ENCODE measurements around the gene RTRAF. TPM values are rescaled to one million over a fixed set of nuclear protein-coding genes. Genes with fewer than 3 reads are reported as not detected.

The RTRAF gene
- total and polyA plus RNA-seq, 7 experiments from 2014 or later, result 112 to 206 (median 124) TPM

- Histone ChIP-seq H3K27ac (ENCODE audit: low read depth, low read length) (no peak overlapping the region), H3K4me1 (ENCODE audit: control insufficient read depth in 2 of 2, insufficient read depth in 2 of 2, low read length in 2 of 2) (no peaks in the 10 kb centered on the region), H3K36me3 (ENCODE audit: control insufficient read depth in 2 of 3, insufficient read depth in 3 of 3, low read length in 3 of 3) (no peaks in the 10 kb centered on the region), H3K9me3 (ENCODE audit: control insufficient read depth in 2 of 3, low read length in 3 of 3) (no peaks in the 10 kb centered on the region), H3K4me3 (ENCODE audit: low read length) (no peak overlapping the region), H3K27me3 (ENCODE audit: control insufficient read depth in 2 of 2, insufficient read depth in 2 of 2, low read length in 2 of 2) (no peaks in the 10 kb centered on the region)
- intact Hi-C loops (cut with micrococcal nuclease), result no loop called here
- DNase-seq (no peak), ATAC-seq (no peak)
- Mint-ChIP-seq H3K4me3 (no peak overlapping the region), H3K27ac (no peak overlapping the region), H3K4me1 (peaks cover 0 to 2% (median 0%) of the 10 kb centered on the region in 7 donors), H3K9me3 (no peaks in the 10 kb centered on the region), H3K27me3 (peaks cover 5 to 38% (median 12%) of the 10 kb centered on the region in 5 donors), H3K36me3 (no peaks in the 10 kb centered on the region)
- ChIA-PET CTCF (no interaction called here), POLR2A (no interaction called here)
Measured at GRCh38 chr14:52054678-52055077, 65.3 kb downstream of the RTRAF start.

GRCh38 chr14:52055167-52055566 lies 65.8 kb downstream of the RTRAF start:
- intact Hi-C loops (cut with micrococcal nuclease), result no loop called here
- ATAC-seq, result no peak
- POLR2A ChIA-PET, result no interaction called here

GRCh38 chr14:52058341-52058740 lies 69.0 kb downstream of the RTRAF start:
- H3K36me3 ChIP-seq (ENCODE audit: control insufficient read depth in 2 of 3, insufficient read depth in 3 of 3, low read length in 3 of 3), result no peaks in the 10 kb centered on the region
- H3K4me3 ChIP-seq (ENCODE audit: low read length), result no peak overlapping the region
- intact Hi-C loops (cut with micrococcal nuclease), result no loop called here
- H3K27me3 ChIP-seq (ENCODE audit: control insufficient read depth in 2 of 2, insufficient read depth in 2 of 2, low read length in 2 of 2), result no peaks in the 10 kb centered on the region
- ATAC-seq (no peak), DNase-seq (no peak)
- no peak overlapping the region for H3K27ac ChIP-seq (ENCODE audit: low read depth, low read length)
- Mint-ChIP-seq H3K9me3 (no peaks in the 10 kb centered on the region), H3K4me3 (no peak overlapping the region), H3K27me3 (peaks cover 10 to 57% (median 25%) of the 10 kb centered on the region in 5 donors), H3K36me3 (no peaks in the 10 kb centered on the region), H3K27ac (no peak overlapping the region), H3K4me1 (no peaks in the 10 kb centered on the region)
- ChIA-PET POLR2A (no interaction called here), CTCF (no interaction called here)
- H3K9me3 ChIP-seq (ENCODE audit: control insufficient read depth in 2 of 3, low read length in 3 of 3), result no peaks in the 10 kb centered on the region
- H3K4me1 ChIP-seq (ENCODE audit: control insufficient read depth in 2 of 2, insufficient read depth in 2 of 2, low read length in 2 of 2), result no peaks in the 10 kb centered on the region

More at GRCh38 chr14:52055167-52055566, 65.8 kb downstream of the RTRAF start:
- Histone ChIP-seq H3K27me3 (ENCODE audit: control insufficient read depth in 2 of 2, insufficient read depth in 2 of 2, low read length in 2 of 2) (no peaks in the 10 kb centered on the region), H3K27ac (ENCODE audit: low read depth, low read length) (no peak overlapping the region), H3K4me3 (ENCODE audit: low read length) (no peak overlapping the region), H3K9me3 (ENCODE audit: control insufficient read depth in 2 of 3, low read length in 3 of 3) (no peaks in the 10 kb centered on the region), H3K36me3 (ENCODE audit: control insufficient read depth in 2 of 3, insufficient read depth in 3 of 3, low read length in 3 of 3) (no peaks in the 10 kb centered on the region), H3K4me1 (ENCODE audit: control insufficient read depth in 2 of 2, insufficient read depth in 2 of 2, low read length in 2 of 2) (no peaks in the 10 kb centered on the region)
- Mint-ChIP-seq H3K27me3 (peaks cover 8 to 41% (median 16%) of the 10 kb centered on the region in 5 donors), H3K36me3 (no peaks in the 10 kb centered on the region), H3K4me1 (peaks cover 0 to under 1% (median 0%) of the 10 kb centered on the region in 7 donors), H3K9me3 (no peaks in the 10 kb centered on the region), H3K27ac (no peak overlapping the region), H3K4me3 (no peak overlapping the region)
- no peak for DNase-seq
- CTCF ChIA-PET, result no interaction called here

GRCh38 chr14:52059649-52060048 lies 70.3 kb downstream of the RTRAF start:
- no peaks in the 10 kb centered on the region for H3K27me3 ChIP-seq (ENCODE audit: control insufficient read depth in 2 of 2, insufficient read depth in 2 of 2, low read length in 2 of 2)
- Mint-ChIP-seq H3K27me3 (peaks cover 10 to 58% (median 22%) of the 10 kb centered on the region in 5 donors), H3K27ac (no peak overlapping the region), H3K4me3 (no peak overlapping the region), H3K9me3 (no peaks in the 10 kb centered on the region), H3K4me1 (no peaks in the 10 kb centered on the region), H3K36me3 (no peaks in the 10 kb centered on the region)
- H3K4me3 ChIP-seq (ENCODE audit: low read length), result no peak overlapping the region
- H3K36me3 ChIP-seq (ENCODE audit: control insufficient read depth in 2 of 3, insufficient read depth in 3 of 3, low read length in 3 of 3), result no peaks in the 10 kb centered on the region
- H3K4me1 ChIP-seq (ENCODE audit: control insufficient read depth in 2 of 2, insufficient read depth in 2 of 2, low read length in 2 of 2), result no peaks in the 10 kb centered on the region
- no peak for DNase-seq
- ChIA-PET CTCF (no interaction called here), POLR2A (no interaction called here)
- no peak overlapping the region for H3K27ac ChIP-seq (ENCODE audit: low read depth, low read length)
- no peaks in the 10 kb centered on the region for H3K9me3 ChIP-seq (ENCODE audit: control insufficient read depth in 2 of 3, low read length in 3 of 3)
- intact Hi-C loops (cut with micrococcal nuclease), result no loop called here
- ATAC-seq, result no peak

- H3K27me3 Mint-ChIP-seq, result peaks cover 8 to 59% (median 18%) of the 10 kb centered on the region in 5 donors
- no peak overlapping the region for H3K27ac ChIP-seq (ENCODE audit: low read depth, low read length)
- intact Hi-C loops (cut with micrococcal nuclease), result no loop called here
- ATAC-seq (no peak), DNase-seq (no peak)
- H3K4me3 Mint-ChIP-seq, result no peak overlapping the region
- H3K9me3 ChIP-seq (ENCODE audit: control insufficient read depth in 2 of 3, low read length in 3 of 3), result no peaks in the 10 kb centered on the region
- no peaks in the 10 kb centered on the region for H3K36me3 ChIP-seq (ENCODE audit: control insufficient read depth in 2 of 3, insufficient read depth in 3 of 3, low read length in 3 of 3)
- no peaks in the 10 kb centered on the region for H3K27me3 ChIP-seq (ENCODE audit: control insufficient read depth in 2 of 2, insufficient read depth in 2 of 2, low read length in 2 of 2)
- H3K36me3 Mint-ChIP-seq, result no peaks in the 10 kb centered on the region
- no peaks in the 10 kb centered on the region for H3K9me3 Mint-ChIP-seq
- H3K4me1 Mint-ChIP-seq, result no peaks in the 10 kb centered on the region
- H3K4me3 ChIP-seq (ENCODE audit: low read length), result no peak overlapping the region
- no peaks in the 10 kb centered on the region for H3K4me1 ChIP-seq (ENCODE audit: control insufficient read depth in 2 of 2, insufficient read depth in 2 of 2, low read length in 2 of 2)
- CTCF ChIA-PET, result no interaction called here
- H3K27ac Mint-ChIP-seq, result no peak overlapping the region
- POLR2A ChIA-PET, result no interaction called here
Measured at GRCh38 chr14:52060080-52060479, 70.7 kb downstream of the RTRAF start.

Other genes starting within 250 kb of the RTRAF start
- 100 to 1,000 TPM in 3 of 5 experiments, 10 to 100 TPM in 2; 62.1 to 199 (median 106) TPM for gene GNG2, start 128.9 kb upstream of the RTRAF start, total RNA-seq
- gene GNG2, start 128.9 kb upstream of the RTRAF start, polyA plus RNA-seq, result 100 to 1,000 TPM; 117 to 135 TPM
- under 1 TPM in 2 of 5 experiments, not detected in 3; 0.42 to 0.94 TPM for gene NID2, start 79.5 kb downstream of the RTRAF start, total RNA-seq
- under 1 TPM in 1 of 2 donors, not detected in 1; 0.35 TPM for gene NID2, start 79.5 kb downstream of the RTRAF start, polyA plus RNA-seq